LNCaP clone FGC (cell line): ENCODE results near the gene TBC1D13.
"Not testable (repeated sequence)": the region's sequence is repeated elsewhere in the genome, so short reads cannot be mapped to it uniquely, and the experiment has no call there.

ENCODE experiments used
- DNase-seq: peaks from one replicate; pipeline ENCODE4 v3.0.0-alpha.2; 2011; ENCODE audit warnings: low read depth
- H3K4me3 ChIP-seq: 2 replicates; pipeline ENCODE4 v1.5.1; 2011; ENCODE audit warnings: mild to moderate bottlenecking, low read depth, low read length, control low read depth
- CTCF ChIP-seq: IDR thresholded peaks from 2 replicates; pipeline ENCODE4 v1.5.1; 2012; ENCODE audit warnings: mild to moderate bottlenecking; ENCODE audit not compliant: control insufficient read depth, insufficient read depth; ENCODE audit errors: extremely low read depth

The TBC1D13 gene

GRCh38 chr9:128836509-128837145 lies 49.6 kb downstream of the TBC1D13 start:
- TF ChIP-seq CTCF: no peak
- no peak overlapping the region for H3K4me3 ChIP-seq

GRCh38 chr9:128838338-128838737 lies 51.3 kb downstream of the TBC1D13 start:
- DNase-seq: no peak
- no peak for TF ChIP-seq CTCF
- H3K4me3 ChIP-seq: no peak overlapping the region

More at GRCh38 chr9:128836509-128837145, 49.6 kb downstream of the TBC1D13 start:
- DNase-seq: no peak

GRCh38 chr9:128840524-128840923 lies 53.5 kb downstream of the TBC1D13 start:
- no peak overlapping the region for H3K4me3 ChIP-seq
- no peak for DNase-seq
- no peak for TF ChIP-seq CTCF

- no peak overlapping the region for H3K4me3 ChIP-seq
- DNase-seq: no peak
- no peak for TF ChIP-seq CTCF
These were observed 54.8 kb downstream of the TBC1D13 start for GRCh38 chr9:128841694-128842492.

- DNase-seq, H3K4me3 ChIP-seq: not testable (repeated sequence)
These were observed 56.1 kb downstream of the TBC1D13 start for GRCh38 chr9:128843171-128843570.

- no peak for TF ChIP-seq CTCF
- DNase-seq: no peak
These were observed 58.3 kb downstream of the TBC1D13 start for GRCh38 chr9:128845186-128845931.

GRCh38 chr9:128846680-128847030 lies 59.6 kb downstream of the TBC1D13 start:
- TF ChIP-seq CTCF: no peak
- DNase-seq: no peak
- H3K4me3 ChIP-seq: no peak overlapping the region

More at GRCh38 chr9:128845186-128845931, 58.3 kb downstream of the TBC1D13 start:
- H3K4me3 ChIP-seq: no peak overlapping the region
